ENCODE data around the gene TKTL2.

Gene TKTL2, protein sequence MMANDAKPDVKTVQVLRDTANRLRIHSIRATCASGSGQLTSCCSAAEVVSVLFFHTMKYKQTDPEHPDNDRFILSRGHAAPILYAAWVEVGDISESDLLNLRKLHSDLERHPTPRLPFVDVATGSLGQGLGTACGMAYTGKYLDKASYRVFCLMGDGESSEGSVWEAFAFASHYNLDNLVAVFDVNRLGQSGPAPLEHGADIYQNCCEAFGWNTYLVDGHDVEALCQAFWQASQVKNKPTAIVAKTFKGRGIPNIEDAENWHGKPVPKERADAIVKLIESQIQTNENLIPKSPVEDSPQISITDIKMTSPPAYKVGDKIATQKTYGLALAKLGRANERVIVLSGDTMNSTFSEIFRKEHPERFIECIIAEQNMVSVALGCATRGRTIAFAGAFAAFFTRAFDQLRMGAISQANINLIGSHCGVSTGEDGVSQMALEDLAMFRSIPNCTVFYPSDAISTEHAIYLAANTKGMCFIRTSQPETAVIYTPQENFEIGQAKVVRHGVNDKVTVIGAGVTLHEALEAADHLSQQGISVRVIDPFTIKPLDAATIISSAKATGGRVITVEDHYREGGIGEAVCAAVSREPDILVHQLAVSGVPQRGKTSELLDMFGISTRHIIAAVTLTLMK

DNA sequence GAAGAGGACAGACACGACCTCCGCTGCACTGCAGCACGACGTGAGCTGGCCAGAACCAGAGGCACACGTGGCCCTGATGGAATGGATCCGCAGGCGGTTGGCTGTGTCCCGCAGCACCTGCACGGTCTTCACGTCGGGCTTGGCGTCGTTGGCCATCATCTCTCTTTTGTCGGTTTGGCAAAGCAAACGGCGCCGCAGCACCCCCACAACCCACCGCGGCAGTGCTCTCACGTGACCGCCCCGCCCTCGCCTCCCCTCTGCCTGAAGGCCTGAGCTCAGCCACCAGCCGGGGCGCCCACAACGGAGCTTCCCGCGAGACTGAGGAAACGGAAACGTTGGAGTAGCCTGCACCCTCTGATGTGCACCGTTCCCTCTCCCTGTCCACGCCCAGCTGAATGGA is at the start of gene TKTL2:
Gene TKTL2 (minus strand): TSS at position 179 of the 400 bp plus-strand sequence. CDS start 20 bp downstream, at position 159.
- in situ Hi-C loops (cut with MboI; ENCODE audit: low sequenced_read_pairs) = no loop called here

DNA sequence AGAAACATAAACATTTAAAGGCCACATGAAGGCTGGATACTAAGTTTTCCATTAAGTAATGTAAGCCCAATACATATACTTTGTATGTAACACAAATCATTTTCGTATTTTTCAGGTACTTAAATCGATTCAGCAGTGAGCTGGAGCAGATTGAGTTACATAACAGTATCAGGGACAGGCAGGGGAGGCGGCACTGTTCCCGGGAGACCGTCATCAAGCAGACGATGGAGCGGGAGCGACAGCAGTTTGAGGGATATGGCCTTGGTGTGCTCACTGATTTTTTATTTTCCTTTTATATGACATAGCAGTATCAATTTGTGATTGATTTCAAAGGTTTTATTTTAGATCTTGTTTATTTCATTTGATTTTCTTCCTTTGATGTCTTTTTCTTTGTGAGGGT is 41.6 kb upstream of the TKTL2 start:
- in situ Hi-C loops (cut with MboI; ENCODE audit: low sequenced_read_pairs) = no loop called here

DNA sequence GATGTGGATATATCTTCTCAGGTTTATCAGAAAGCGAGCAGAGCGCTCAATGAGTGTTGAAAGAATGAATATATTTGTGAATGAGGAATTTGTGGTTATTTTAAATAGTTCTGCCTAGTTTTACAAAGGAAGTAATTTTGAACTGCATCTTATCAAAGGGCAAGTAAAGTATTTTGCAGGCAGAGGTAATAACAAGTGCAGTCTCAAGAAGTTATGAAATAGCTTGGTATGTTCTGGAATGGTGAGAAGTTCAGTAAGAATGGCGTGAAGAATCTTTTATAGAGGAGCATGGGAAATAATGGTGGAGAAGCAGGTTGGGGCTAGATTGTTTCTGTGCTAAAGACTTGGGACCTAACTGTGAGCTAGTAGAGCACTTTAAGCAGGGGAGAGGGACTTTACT is 31.8 kb upstream of the TKTL2 start:
- in situ Hi-C loops (cut with MboI; ENCODE audit: low sequenced_read_pairs) = no loop called here

GRCh38 chr4:163500586-163500985 is 27.0 kb upstream of the TKTL2 start:
- in situ Hi-C loops (cut with MboI; ENCODE audit: low sequenced_read_pairs) = no loop called here

DNA sequence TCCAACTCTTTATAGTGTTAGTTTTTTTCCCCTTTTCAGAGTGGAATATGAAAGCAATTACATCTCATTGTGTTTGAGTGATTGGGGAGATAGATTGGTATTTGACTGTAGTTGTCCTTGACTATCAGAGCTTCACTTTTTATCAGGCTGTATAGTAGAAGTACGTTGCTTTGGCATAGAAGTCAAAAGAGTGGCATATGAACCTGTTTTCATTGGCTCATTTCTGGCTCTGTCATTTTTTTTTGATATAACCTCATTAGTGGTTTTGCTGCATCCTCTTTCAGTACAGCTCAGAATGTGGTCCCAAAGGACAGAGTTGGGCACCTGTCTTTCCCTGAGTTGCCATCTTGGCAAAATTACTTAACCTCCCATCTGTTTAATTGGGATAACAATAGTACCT is 22.3 kb upstream of the TKTL2 start:
- in situ Hi-C loops (cut with MboI; ENCODE audit: low sequenced_read_pairs) = no loop called here

DNA sequence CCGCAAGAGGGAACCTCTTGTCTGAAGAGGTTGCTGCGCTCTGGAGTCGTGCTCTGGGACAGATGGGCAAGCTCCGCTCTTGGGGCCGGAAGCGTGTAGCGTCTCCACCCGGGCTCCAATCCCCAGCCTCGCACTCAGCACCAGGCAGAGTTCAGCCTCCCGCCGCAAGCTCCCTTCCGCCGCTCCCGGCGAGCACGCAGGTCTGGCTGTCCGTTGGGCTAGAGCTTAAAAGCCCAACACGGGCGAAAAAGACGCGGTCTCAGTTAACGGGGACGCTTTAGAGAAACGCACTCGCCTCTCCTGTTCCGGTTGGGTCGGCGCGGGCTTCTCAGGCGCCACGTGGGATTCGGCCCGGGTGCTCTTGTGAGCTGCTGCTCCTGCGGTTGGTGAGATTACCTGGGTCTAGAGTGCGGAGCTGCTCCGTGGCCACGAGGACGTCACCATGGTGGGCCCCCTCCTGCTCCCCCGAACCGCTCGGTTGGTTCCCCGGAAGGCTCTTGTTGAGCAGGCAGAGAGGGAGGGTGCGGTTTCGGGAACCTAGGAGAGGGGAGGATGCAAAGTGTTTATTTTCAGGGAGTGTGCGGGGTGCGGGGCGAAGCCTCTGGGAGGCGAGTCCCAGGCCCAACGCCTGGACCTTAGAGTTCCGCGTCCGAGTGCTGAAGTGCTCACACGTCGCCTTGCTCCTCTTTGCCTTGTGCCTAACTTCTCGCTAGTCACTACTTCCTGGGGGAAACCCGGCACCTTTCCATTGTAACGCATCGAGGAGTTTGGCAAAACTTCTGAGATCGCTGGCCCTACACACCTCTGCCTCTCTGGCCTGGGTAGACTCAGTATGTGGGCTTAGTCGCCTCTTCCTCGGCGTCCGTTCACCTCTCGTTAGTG is 21.0 kb upstream of the TKTL2 start, which contains the start of gene TMA16:
Gene TMA16 (plus strand): TSS at position 331 of the 882 bp plus-strand sequence. CDS start 112 bp downstream, at position 443.
- in situ Hi-C loops (cut with MboI; ENCODE audit: low sequenced_read_pairs) = no loop called here

- in situ Hi-C loops (cut with MboI; ENCODE audit: low sequenced_read_pairs) = no loop called here
Observed at GRCh38 chr4:163493643-163494359, 20.2 kb upstream of the TKTL2 start.

GRCh38 chr4:163492951-163493504 is 19.5 kb upstream of the TKTL2 start:
- in situ Hi-C loops (cut with MboI; ENCODE audit: low sequenced_read_pairs) = no loop called here

GRCh38 chr4:163489929-163490328 is 16.4 kb upstream of the TKTL2 start:
- in situ Hi-C loops (cut with MboI; ENCODE audit: low sequenced_read_pairs) = no loop called here

DNA sequence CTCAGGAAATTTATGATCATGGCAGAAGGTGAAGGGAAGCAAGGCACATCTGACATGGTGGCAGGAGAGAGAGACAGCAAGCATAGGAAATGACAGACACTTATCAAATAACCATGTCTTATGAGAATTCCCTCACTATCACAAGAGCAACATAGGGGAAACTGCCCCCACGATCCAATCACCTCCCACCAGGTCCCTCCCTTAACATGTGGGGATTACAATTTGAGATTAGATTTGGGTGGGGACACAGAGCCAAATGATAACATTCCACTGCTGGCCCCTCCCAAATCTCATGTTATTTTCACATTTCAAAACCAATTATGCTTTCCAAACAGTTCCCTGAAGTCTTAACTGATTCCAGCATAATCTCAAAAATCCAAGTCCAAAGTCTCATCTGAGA is 12.8 kb upstream of the TKTL2 start:
- in situ Hi-C loops (cut with MboI; ENCODE audit: low sequenced_read_pairs) = no loop called here

- in situ Hi-C loops (cut with MboI; ENCODE audit: low sequenced_read_pairs) = no loop called here
Observed at GRCh38 chr4:163485589-163485988, 12.0 kb upstream of the TKTL2 start.

DNA sequence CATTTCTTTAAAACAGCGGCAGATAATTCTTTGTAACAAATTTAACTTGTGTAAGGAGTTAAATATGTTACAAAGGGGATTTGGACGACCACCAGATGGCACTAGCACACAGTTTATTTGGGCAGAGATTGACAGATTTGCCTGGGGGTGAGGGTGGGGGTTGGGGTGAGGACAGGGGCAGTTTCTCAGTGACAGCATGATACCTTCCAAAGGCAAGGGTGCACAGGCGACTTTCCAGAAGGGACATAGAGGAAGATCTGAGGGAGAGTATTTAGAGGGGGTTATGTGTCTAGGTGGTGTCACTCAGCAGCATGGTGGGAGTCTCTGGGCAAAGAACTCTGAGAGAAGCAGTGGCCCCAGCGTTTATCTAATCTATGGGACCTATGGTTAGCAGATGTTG is 11.4 kb upstream of the TKTL2 start:
- in situ Hi-C loops (cut with MboI; ENCODE audit: low sequenced_read_pairs) = no loop called here

GRCh38 chr4:163482190-163482589 is 8.6 kb upstream of the TKTL2 start:
- in situ Hi-C loops (cut with MboI; ENCODE audit: low sequenced_read_pairs) = no loop called here

DNA sequence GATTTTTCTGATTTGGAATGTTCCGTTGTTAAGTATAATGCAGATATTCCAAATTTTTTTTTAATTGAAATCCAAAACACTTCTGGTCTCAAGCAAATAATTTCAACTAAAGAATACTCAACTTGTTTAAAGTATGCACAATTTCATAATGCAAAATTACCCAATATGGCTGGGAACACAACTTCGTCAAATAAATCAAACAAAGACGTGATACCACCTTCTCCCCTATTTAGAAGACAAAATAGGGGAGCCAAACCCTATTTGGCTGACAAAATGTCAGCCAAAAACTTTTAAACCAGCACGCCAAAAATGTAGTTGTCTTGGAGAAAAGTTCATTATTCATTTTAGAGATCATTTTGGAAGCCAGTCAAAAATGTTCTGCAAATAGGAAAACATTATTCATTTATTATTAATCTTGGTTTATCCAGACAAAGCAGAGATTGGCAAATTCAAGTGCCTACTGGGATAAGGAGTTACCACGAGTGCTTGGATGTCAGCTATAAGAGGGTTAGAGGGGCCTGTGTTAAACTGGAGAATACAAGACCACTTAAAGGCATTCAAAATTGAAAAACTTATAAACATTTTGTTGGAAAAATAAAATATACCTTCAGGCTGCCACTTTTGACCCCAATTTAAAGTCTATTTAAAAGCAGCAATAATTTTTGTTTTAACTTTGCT is 3.3 kb upstream of the TKTL2 start:
- in situ Hi-C loops (cut with MboI; ENCODE audit: low sequenced_read_pairs) = no loop called here

- in situ Hi-C loops (cut with MboI; ENCODE audit: low sequenced_read_pairs) = no loop called here
Observed at GRCh38 chr4:163474027-163474426, 473 bp upstream of the TKTL2 start.

DNA sequence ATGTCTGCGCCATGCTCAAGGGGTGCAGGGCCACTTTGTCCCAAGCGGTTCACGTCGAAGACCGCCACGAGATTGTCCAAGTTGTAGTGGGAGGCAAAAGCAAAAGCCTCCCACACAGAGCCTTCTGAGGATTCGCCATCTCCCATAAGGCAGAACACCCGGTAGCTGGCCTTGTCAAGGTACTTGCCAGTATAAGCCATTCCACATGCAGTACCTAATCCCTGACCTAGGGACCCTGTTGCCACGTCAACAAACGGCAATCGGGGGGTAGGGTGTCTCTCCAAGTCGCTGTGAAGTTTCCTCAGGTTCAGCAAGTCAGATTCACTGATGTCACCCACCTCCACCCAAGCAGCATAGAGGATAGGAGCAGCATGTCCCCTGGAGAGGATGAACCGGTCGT is 424 bp downstream of the TKTL2 start:
- in situ Hi-C loops (cut with MboI; ENCODE audit: low sequenced_read_pairs) = no loop called here

DNA sequence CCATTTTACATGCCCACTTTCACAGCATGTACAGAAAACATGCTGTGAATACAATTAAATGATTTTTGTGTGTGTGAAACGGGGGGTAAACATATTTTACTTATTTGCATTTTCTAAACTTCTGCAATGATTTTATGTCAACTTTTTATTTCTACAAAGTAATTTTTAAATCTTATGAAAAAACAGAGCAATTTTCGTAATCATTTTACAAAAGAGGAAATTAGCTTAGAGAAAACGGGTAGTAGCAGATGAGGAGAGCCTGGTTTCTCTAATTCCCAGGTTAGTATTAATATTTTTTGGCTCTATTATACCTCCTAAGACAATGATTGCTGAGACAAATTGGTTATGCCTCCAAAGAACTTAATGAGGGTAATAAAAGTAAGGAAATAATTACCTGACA is 3.2 kb downstream of the TKTL2 start:
- in situ Hi-C loops (cut with MboI; ENCODE audit: low sequenced_read_pairs) = no loop called here

- in situ Hi-C loops (cut with MboI; ENCODE audit: low sequenced_read_pairs) = no loop called here
Observed at GRCh38 chr4:163467082-163467770, 6.3 kb downstream of the TKTL2 start.

DNA sequence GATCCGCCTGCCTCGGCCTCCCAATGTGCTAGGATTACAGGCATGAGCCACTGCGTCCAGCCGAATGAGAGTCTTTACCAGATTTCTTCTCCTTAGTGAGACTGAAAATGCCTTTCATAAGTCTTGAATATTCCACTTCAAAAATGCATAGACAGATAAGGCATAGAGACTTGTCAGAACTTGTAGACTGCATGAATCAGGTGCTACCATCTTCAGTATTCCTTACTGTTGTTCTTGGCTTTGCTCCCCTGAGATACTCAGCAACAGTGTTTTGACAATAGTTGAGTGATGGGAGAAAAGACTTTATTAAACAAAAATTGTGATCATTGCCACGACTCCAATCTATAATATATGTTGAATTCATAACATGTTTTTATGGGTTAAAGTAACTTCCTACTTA is 11.0 kb downstream of the TKTL2 start:
- in situ Hi-C loops (cut with MboI; ENCODE audit: low sequenced_read_pairs) = no loop called here

Data from HL-60/S4 treated with phorbol 12-myristate 13-acetate at 8.2 ng/mL for 4 days and 3 days (cell line).